OCI-M2 (cell line): ENCODE results near the gene PLPP1.

Experiments
- DNase-seq: peaks from one replicate; lab custom pipeline; 2025; ENCODE audit not compliant: unreplicated experiment; lab: John Stamatoyannopoulos, UW

The PLPP1 gene

DNA sequence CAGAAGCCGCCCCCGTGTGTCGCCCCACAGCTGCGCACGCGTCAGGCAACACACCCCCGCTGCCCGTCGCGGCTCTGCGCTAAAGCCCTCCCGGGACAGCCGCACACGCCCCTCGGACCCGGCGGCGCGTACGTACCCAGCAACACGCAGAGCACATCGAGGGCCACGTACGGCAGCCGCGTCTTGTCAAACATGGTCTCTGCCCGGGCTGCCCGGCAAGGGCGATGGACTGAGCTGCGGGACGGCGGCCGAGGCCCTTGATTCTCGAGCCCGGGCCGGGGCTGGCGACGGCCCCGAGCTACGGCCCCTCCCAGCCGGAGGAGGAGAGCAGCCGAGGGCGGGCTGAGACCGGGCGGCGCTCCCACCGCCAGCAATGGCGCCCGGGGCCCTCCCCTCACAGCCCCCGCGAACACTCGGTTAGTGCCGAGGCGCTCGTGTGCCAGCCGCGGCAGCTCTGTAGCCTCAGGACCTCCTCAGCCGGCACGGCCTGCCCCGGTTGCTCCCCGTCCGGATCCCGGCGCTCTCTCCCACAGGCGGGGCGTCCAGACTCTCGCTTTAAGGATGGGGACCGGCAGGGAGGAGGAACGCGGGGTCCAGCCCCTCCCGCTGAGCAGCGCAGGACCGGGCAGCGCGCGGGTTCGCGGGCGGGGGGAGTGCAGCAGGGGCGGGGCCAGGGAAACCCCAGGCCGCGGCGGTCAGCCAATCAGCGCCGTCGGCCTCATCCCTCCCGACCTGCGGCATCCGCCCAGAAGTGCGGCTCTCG lies at the start of gene PLPP1:
TSS of gene PLPP1 (minus strand) at position 529 of the 763 bp plus-strand sequence. CDS start at position 194, 335 bp downstream.
- DNase-seq, result peak; percentile 26

DNA sequence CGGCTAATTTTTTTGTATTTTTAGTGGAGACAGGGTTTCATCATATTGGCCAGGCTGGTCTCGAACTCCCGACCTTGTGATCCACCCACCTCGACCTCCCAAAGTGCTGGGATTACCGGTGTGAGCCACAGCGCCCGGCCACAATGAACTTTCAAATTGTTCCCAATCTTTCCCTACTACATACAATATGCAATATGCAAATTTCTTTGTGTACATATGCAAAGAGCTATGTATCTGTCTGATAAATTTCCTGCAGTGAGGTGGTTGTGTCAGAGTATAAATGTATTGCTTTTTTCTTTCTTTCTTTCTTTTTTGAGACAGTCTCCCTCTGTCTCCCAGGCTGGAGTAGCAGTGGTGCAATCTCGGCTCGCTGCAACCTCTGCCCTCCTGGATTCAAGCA lies 48.8 kb upstream of the PLPP1 start:
- no peak for DNase-seq

DNA sequence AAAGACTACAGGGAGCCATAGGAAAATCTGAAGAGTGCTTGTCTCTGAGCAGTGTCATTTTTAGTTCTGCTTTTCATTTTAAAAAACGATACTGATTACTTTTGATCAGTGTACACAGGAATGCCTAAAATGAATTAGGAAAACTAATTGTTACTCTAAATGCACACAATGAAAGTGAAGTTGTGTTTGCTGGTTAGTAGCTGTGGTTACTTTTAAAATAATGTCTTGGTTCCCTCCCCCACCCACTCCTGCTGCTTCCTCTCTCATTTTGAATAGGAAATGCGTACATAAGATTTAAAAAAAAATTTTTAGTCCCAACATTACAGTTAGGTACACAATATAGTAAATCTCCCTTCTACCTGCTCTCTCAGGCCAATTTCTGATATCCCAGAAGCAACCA lies 47.5 kb upstream of the PLPP1 start:
- no peak for DNase-seq

DNA sequence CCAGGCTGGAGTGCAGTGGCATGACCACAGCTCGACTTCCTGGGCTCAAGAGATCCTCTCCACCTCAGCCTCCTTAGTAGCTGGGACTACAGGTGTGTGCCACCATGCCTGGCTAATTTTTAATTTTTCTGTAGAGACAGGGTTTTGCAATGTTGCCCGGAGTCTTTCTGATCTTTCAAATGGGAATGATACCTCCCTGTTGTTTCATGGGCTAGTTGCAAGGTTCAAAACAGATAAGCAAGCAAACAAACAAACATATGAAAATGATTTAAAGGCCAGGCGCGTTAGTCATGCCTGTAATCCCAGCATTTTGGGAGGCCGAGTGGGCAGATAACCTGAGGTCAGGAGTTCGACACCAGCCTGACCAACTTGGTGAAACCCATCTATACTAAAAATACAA lies 45.3 kb upstream of the PLPP1 start:
- DNase-seq, result no peak

DNA sequence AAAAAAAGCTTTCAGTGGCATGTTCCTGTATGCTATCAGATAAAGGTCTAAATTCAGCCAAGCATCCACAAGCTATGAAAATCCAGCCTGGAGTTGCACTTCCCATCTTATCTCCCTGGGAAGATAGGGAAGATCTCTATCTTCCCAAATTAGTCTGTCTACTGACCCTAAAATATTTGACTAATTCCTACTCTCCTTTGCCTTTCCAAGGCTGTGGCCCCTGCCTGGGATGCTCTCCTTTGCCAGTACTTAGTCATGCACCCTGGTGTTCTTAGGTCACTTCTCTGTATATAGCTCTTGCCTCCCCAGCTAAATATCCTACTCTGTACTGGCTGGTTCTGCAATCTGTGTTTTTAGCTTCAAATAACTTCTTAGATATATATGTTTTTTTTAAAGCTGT lies 44.0 kb upstream of the PLPP1 start:
- DNase-seq, result no peak

DNA sequence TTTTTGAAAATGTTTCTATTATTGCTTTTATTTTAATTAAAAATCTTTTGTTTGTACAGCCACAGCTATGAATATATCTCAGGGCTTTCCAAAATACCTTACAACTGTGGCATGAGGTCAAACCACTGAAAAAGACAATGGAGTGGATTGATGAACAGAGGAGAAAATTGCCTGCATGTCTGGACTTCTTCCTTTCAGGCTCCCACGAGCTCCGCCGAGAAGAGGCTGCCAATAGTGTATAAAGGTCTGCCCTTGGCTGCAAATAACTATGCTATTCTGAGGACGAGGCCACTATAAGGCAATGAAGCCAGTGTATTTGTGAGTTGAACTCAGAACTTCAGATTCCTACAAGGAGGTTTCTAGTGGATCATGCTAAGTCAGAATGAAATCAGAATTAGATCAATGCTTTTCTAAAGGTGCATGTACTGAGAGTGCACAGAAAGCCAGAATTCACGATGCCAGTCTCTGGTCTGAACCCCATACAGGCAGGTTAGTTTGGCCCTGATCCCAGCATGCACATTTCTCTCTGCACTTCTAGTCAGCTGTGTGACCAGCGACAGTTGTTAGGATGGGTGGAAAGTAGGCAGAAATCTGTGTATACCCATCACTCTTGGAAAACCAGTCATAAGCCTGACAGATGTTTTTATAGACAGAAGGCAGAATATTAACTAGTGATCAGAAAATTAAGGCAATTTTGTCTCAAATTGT lies 42.7 kb upstream of the PLPP1 start:
- DNase-seq, result no peak

DNA sequence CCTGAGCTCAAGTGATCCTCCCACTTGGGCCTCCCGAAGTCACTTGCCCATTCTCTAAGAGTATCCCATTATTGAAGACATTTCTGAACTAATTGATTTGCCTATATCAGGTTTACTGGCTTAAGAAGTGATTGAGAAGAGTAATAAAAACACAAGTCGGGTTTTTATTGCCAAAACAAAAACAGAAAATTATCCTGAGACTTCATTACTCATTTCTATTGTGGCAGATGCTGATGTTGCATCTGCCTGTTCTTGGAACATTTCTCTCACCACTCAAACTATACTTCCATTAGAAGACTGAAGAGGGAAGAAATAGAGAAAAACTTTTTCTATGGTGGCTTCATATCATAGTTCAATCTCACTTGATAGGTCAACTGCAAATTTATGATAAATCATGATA lies 41.9 kb upstream of the PLPP1 start:
- DNase-seq, result no peak

DNA sequence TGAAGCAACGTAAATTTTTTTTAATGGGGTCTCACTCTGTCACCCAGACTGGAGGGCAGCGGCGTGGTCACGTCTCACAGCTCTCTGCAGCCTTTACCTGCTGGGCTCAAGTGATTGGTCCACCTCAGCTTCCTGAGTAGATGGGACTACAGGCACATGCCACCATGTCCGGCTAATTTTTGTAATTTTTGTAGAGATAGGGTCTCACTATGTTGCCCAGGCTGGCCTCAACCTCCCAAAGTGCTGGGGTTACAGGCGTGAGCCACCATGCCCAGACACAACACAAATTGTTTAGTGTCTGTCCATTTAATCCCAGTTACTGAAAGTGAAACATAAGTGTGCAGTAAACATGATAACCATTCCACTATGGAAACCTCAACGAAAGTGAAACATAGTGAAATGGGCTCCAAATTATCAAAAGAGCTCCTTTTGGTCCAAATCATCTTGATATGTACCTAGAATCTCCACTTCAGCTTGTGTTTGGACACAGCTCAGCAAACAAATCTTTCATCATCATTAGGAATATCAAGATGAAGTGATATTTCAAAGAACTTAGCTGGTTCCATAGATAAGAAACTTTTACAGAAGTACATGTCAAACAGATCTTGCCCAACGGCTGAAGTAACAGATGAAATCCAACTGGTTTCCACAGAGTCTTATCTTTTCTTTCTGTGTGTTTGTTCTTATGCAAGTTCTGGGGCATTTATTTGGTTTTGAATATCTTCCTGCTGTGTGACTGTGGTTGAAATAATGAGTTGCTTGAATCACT lies 41.2 kb upstream of the PLPP1 start:
- DNase-seq, result no peak

DNA sequence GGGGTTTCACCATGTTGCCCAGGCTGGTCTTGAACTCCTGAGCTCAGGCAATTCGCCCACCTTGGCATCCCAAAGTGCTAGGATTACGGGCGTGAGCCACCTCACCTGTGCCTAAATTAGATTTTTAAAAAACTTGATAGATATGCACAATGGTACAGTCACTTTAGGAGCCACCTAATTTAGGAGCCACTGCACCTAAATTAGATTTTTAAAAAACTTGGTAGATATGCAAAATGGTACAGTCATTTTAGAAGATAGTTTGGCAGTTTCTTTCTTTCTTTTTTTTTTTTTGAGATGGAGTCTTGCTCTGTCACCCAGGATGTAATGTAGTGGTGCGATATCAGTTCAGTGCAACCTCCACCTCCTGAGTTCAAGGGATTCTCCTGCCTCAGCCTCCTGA lies 37.8 kb upstream of the PLPP1 start:
- no peak for DNase-seq

DNA sequence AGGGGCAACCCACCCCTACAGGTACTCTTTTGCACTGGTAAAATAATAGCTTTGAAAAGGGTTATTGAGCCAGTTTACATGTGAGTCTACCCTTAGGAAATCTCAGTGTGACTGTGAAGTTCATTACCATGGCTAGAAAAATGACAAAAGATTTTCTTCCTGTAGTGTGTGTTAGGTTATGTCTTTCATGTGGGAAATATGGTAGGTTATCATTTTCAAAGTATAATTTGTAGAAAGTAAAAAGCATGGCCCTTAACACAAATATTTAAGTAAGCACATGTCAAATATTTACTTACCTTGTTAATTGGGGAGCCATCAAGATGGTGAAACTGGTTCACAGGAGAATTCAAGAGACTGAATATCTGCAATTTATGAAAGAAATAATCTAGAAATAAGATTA lies 37.3 kb upstream of the PLPP1 start:
- DNase-seq, result no peak

DNA sequence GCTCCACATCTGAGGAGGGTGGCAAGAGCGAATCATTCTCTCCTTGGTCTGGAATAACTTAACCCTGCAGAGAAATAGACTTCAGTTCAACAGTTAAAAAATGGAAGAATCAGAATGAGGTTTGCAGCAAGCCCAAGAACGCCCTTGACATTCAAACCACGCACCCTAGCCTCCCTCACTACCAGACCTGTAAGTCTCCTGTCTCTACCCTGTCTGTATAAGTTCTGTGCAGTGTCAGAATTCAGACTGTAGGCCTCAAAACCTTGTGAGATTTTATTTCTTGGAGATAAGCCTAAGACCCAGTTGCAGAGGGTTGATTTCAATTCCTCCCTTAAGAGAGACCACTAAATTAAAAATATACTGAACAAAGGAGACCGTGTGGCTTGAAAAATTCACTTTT lies 35.8 kb upstream of the PLPP1 start:
- DNase-seq, result no peak

DNA sequence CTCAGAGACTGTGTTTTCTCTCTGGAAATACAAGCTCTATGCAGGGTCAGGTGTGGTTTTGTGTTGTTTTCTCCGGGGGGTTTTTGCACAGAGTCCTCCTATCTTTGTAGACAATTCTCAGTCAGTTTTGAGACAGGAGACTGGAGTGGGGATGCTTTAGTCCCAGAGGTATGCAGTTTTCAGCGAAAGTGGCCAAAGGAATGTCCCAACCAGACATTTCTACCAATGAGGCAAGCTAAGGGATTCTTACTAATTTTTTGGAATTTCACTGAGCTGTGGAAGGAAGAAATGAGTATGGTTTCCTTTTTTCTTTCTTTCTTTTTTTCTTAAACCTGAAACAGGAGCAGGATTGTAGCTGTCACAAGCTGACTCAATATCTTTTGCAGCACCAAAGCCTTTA lies 35.3 kb upstream of the PLPP1 start:
- DNase-seq, result no peak

DNA sequence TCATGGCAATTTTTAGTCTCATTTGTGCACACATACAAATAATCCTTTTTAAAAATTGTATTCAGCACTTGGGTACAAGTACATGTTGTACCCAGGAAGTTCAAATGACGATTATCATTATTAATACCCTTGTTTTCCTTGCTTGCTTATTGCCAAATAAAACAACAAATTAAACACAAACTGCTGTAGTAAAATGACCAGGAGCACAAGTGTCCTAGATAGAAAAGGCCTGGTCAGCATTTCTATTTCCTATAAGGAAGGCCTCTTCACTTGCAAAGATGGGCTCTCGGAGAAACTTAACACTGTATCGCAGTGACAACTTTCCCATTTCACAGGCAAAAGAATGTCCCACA lies 34.7 kb upstream of the PLPP1 start:
- no peak for DNase-seq

DNA sequence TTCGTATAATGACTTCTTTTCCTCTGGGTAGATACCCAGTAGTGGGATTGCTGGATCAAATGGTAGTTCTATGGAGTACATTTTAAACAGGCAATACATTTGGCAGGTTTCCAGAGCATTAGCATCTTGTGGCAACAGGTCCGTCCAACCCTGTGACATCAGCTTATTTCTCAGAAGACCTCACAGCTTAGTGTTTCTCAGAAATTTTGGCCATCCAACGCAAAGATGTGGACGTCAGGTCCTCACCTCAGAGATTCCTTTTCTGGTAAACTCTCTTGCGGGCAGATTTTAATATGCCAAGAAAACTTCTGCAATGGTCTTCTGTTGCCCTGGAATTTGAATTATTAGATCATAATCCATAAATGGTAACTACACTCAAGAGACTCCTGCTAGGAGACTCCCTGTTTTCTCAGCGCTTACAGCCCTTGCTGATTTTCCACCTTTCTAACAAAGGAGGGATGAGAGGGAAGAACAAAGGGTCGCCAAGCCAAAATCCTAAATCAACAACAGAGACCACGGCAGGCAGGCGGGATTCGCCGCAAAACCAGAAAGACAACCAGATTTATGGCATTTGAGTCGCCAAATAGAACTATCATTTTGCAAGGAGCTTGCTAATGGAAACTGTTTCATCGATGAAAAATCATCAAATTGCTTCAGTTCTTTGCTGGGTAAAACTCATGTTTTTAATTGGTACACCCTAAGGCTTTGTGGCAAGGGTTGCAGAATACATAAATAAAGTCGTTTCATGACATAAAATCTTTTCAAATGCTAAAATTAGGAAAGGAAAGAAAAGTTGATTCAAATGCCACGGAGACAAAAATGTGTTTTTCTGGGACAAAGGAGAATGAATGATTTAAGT lies 34.1 kb upstream of the PLPP1 start:
- DNase-seq, result no peak

DNA sequence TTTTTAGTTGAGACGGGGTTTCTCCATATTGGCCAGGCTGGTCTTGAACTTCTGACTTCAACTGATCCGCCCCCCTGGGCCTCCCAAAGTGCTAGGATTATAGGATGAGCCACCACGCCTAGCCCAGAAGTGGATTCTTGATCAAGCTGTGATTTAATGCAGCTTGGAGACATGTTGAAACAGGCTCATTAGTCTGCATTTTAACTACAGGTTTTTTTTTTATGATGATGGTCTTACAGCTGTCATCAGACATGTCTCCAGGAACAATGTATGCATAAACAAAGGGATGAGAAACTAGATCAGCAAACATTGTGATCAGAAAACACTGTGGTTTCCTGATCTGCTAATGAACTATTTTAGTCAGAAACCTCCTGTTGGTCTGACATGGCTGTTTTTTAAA lies 30.0 kb upstream of the PLPP1 start:
- DNase-seq, result no peak

DNA sequence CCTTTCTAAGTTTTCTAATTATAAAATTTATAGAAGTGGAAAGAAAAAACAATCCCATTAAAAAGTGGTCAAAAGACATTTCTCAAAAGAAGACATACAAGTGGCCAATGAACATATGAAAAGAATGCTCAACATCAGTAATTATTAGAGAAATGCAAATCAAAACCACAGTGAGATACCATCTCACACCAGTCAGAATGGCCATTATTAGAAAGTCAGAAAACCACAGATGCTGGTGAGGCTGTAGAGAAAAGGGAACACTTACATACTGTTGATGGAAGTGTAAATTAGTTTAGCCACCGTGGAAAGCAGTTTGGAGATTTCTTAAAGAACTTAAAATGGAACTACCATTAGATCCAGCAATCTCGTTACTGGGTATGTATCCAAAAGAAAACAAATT lies 23.7 kb upstream of the PLPP1 start:
- no peak for DNase-seq

DNA sequence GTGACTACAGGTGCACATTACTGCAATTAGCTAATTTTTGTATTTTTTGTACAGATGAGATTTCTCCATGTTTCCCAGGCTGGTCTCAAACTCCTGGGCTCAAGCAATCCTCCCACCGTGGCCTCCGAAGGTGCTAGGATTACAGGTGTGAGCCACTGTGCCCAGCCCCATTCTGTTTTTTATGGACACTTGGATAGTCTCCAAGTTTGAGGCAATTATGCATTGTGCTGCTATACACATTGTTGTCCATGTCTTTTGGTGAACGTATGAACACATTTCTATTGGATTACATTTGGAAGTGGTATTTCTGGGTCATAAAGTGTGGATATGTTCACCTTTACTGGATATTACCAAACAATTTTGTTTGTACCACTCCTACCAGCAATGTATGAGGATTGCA lies 22.4 kb upstream of the PLPP1 start:
- DNase-seq, result no peak

DNA sequence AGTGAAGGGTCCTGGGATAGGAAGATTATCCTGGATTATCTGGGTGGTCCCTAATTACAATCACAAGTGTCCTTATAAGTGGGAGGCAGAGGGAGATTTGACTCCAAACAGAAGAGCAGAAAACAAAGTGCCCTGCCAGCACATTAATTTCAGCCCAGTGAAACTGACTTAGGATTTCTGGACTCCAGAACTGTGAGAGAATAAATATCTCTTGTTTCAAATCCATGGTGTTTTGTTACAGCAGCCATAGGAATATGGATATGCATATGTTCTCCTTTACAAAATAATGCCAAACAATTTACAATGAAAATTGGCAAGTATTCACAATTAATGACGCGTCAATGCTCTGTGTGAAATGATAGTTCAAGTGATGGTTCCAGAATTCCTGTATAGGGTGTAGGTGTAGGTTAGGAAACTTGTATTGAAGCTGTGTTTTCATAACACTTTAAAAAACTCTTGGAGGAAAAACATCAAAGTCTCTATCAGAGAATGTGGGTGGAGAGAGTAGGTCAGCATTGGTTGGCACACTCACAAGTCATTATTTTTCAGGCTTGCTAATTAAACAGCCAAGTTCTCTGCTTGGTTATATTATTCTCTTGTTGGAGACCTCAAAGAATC lies 19.9 kb upstream of the PLPP1 start:
- no peak for DNase-seq

DNA sequence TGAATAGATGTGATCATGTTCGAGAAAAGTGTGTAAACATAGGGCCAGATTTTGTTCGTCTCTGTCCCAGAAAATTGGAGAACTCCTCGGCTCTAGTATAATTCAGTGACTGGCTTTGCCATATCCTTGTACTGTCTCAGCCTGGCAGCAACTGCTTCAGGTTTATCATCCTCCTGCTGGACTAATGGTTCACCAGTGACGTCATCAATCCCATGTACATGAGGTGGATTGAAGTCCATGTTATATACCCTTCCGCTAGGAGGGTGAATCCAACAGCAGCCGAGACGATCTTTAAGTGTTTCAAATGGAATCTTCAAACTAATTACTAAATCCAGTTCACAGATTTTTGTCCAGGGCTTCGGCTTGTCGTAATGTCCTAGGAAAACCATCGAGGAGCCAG lies 17.1 kb upstream of the PLPP1 start:
- DNase-seq, result no peak

DNA sequence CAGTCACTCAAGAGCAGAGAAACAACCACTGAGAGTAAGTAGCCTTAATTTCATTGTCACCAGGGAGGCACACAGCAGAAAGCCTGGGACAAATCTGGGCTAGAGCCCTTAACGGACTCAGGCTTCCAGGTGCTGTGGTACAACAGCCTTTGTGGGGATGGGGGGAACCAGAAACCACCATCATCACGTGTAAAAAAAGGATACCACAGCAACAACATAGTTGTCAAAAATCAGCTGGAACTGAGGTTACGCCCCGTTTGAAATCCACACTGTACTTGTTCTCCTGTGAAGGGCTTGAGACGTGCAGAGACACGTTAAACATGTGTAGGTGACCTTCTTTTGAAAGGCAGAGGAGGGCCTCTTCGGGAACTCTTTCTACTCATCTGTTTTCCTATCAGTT lies 16.6 kb upstream of the PLPP1 start:
- DNase-seq, result no peak

DNA sequence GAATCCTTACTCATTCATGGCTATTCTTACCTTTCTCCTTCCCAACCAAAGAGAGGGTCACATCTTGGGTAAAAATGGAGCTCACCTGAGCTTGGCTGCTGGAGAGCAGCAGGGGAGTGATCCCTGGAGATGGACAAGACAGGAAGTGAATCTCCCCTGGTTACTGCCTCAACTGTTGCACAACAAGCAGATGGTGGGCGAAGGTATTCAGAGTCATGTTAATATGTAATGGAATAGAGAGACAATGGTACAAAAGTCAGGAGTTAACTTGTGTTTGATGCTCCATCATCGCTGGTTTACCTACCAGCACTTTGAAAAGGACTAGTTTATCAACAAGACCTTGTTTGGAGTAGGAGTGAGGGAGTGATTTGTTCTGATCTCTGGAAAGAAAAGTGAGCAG lies 13.0 kb upstream of the PLPP1 start:
- no peak for DNase-seq
